HG02981 (cell line): ENCODE measurements around the gene IL23R.

Experiments
- ATAC-seq: cut with Tn5 transposase; IDR thresholded peaks from one replicate; pipeline ENCODE4 v1.9.1; 2021; ENCODE audit warnings: mild to moderate bottlenecking, moderate library complexity; ENCODE audit not compliant: unreplicated experiment

Gene IL23R

DNA sequence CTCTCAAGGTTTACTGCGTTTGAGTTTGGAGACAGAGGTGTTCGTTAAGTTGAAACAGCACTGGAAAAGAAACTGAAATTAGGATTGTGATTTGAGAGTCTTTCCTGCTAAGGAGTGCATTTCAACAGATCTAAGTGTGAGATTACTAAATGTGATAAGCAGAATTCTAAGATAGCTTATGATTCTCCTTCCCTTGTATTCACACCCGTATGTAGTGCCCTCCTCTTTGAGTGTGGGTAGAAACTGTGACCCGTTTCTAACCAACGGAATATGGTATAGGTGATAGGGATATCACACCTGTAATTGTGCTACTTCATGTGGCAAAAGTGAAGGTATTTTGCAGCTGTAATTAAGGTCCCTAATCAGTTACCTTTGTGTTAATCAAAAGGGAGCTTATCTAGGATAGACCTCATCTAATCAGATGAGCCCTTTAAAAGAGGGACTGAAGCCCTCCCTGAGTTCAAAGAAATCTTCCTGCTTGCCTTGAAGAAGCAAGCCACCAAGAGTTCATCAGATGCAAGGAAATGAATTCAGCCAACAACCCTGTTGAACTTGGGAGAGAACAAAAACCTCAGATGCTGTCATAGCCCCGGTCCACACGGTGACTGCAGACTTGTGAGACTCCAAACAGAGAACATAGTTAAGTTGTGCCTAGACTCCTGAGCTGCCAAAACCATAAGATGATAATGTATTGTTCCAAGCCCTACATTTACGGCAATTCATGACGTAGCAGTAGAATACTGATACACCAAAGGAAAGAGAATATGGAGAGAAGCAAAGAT is 128.8 kb downstream of the IL23R start:
- ATAC-seq: no peak

DNA sequence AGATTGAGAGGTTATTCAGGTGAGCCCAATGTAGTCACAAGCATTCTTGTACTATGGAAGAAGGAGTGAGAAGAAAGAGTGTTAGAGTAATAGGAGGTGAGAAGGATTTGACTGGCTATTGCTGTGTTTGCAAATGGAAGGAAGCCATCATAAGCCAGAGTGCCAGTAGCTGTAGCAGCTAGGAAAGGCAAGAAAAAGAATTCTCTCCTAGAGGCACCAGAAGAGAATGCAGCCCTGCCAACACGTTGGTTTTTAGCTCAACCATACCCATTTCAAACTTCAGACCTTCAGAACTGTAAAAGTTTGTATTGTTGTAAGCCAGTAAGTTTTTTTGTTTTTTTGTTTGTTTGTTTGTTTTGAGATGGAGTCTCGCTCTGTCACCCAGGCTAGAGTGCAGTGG is 132.5 kb downstream of the IL23R start:
- no peak for ATAC-seq

DNA sequence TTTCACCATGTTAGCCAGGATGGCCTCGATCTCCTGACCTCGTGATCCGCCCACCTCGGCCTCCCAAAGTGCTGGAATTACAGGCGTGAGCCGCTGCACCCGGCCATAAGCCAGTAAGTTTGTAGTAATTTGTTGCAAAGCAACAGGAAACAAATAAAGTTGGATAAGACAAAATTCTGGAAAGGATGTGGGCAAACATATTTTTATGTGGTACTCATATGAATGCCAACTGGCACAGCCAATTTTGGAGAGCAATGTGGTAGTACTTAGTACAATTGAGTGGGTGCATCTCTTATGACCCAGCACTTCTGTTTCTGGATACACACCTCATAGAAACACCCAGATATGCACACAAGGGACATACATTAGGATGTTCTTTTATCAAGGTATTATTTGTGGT is 133.0 kb downstream of the IL23R start:
- ATAC-seq: no peak

DNA sequence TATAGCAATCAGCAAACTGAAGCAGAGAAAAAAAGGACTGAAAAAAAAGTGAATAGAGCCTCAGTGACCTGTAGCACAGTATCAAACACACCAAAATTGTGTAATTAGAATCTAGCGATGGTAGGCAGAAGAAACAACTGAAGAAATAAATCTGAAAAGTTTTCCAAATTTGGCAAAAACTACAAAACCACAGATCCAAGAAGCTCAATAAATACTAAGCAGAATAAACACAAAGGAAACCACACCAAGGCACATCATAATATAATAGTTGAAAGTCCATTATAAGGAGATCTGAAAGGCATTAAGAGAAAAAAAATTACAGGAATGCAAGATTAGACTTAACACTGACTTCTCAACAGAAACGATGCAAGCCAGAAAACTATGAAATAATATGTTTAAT is 134.3 kb downstream of the IL23R start:
- ATAC-seq: no peak

GRCh38 chr1:67304023-67304422 is 137.8 kb downstream of the IL23R start:
- ATAC-seq: no peak

GRCh38 chr1:67306547-67306946 is 140.3 kb downstream of the IL23R start:
- ATAC-seq: no peak

GRCh38 chr1:67307251-67308060 is 141.2 kb downstream of the IL23R start, which contains the start of gene IL12RB2:
IL12RB2 (plus strand) TSS chr1:67307873; CDS start chr1:67320369, 12,496 bp downstream.
- no peak for ATAC-seq

- no peak for ATAC-seq
Measured at GRCh38 chr1:67308136-67308535, 141.9 kb downstream of the IL23R start.
